NCI-H146 treated with DMSO at 0.1 percent for 48 hours (cell line): ENCODE data around the gene PTOV1.

Experiments
- DNase-seq: peaks from one replicate; lab custom pipeline; 2025; ENCODE audit not compliant: unreplicated experiment; lab: John Stamatoyannopoulos, UW

Gene PTOV1

DNA sequence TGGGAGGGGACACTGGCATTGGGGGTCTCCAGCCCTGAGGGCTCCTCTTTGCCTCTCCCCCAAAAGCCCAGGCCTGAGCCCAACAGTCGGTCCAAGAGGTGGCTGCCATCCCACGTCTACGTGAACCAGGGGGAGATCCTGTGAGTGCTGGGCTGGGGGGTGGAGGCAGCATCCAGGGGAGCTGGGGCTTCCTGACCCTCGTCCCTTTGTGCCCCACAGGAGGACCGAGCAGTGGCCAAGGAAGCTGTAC lies 6.8 kb downstream of the PTOV1 start:
- no peak for DNase-seq

DNA sequence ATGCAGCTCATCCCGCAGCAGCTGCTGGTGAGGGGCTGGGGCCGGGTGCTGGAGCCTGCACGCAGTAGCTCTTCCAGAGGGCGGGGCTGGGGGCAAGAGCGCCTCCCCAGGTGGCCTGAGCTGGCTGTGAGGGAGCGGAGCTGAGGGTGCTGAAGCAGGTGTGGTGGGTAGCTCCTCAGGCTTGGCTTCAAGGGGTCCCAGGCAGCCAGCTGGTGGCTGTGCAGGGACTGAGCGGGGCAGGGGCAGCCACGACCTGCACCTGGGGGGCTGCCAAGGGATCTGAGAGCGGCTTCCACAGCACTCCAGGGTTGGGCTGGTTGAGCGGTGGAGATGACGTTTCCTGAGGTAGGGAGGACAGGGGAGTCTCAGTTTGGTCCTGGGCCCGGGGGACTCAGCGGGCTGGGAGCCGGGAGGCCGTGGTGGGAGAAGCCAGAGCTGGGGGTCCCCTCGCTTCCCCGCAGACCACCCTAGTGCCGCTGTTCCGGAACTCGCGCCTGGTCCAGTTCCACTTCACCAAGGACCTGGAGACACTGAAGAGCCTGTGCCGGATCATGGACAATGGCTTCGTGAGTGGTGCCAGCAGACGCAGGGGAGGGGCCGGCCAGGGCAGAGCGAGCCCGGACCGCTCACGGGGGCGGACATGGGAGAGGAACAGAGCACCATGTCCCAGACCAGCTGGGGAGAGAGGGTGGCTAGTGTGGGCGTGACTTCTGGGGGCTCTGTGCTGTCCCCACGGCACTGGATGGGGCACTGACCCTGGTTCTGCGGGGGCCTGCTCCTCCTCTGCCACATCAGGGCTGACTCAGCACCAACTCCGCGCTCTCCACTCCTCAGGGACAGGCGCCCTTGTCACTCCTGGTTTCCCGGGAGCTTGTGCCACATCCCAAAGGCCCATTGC lies 7.4 kb downstream of the PTOV1 start:
- DNase-seq = no peak

DNA sequence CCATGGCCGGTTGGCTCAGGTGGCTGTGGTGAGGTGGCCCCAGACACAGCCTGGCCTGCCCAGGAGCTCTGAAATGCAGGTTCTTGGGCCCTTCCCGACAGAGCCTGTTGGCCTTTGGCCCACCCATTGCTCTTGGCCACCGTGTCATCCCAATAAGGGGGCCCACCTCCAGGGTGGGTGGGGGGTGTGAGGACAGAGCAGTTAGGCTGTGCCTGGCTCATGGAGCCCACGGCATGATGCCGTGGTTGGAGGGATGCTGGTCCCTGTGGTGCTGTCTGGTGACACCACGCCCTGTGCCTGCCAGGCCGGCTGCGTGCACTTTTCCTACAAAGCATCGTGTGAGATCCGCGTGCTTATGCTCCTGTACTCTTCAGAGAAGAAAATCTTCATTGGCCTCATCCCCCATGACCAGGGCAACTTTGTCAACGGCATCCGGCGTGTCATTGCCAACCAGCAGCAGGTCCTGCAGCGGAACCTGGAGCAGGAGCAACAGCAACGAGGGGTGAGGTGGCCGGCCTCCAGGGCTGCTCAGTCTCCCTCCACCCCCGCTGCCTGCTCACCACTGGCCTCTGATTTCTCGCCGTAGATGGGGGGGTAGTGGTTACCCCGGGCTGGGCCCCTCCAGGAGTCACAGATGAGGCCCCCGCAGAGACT lies 8.8 kb downstream of the PTOV1 start:
- DNase-seq = no peak

DNA sequence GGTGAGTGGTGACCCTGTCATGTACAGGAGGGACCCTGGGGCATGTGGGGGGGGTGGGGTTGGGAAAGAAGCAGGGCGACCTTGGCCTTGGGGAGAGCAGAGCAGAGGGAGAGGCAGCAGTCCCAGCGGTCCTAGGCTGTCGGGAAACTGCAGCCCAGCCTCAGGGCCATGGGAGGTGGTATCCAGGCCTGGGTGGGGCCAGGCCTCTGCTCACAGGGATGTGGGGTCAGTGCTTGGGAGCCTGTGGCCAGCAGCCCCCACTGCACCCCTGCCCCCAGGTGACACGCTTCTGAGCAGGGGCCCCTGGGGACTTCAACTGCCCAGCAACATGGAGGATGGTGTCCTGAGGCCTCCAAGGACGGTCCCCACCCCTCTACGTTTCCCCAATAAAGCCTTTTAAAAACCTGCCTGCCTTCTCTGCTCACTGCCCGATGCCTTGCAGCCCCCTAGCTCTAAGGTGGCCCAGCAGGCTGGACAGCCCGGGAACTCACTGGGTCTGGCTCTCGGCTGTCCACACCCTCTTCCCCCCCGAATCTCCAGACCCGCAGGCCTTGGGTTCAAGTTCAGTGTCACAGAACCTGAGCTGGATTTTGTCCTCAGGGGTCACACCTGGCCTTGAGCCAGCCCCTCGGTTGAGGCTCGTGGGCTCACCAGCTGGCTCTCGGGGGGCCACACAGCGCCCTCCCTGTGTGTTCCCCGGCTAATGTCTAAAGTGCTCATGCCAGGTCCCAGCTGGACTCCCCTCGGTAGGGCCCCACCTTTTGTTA lies 9.6 kb downstream of the PTOV1 start:
- no peak for DNase-seq

DNA sequence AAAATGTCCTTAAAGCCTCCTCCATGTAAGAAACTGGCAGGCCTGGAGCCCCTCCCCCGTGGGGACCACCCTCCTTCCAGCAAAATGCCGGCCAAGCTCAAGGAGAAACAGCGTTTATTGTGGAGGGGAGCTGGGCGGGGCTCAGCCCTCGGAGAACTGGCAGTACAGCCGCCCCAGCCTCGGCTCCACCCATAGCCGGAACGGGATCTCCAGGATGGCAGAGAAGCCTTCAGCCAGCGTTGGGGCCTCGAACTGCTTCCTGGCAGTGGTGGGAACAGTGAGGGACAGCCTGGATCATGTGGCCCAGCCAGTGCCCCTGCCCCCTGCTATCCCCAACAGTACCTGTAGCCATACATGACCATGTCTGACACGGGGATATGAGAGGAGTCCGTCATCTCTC lies 10.1 kb downstream of the PTOV1 start:
- DNase-seq = no peak

DNA sequence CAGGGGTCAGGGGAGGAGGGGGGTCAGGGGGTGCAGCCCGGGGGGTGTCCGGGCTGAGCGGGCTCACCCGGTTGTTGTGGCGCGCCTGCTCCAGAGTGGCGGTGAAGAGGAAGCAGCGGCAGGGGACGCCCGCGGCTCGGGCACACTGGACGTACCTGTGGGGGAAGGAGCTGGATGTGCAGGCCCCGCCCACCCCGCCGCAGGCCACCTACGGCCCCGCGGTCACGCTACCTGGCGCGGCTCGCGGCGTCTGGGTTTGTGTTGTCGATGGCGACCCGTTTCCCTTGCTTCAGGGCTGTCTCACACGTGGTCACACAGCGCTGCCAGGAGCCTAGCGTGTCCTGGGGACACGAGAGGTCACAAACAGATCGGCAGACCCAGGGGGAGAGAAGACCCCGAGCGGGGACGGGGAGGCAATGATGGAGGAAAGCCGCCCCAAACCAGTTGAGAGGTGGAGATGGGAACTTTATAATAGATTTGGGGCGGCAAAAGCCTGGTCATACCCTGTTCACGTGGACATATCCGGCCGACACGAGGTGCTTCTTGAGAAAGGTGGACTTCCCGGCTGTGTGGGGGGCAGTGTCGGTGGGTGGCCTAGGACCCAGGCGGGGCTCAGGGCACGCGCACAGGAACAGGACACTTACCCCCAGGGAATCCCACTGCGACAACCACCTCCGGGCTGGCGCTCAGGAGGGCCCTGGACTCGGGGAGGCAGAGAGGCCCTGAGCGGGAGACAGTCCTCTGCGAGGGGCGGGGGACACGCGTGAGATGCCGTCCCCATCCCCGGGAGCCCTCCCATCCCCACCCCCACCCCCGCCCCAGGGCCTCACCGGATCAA lies 10.8 kb downstream of the PTOV1 start:
- no peak for DNase-seq

DNA sequence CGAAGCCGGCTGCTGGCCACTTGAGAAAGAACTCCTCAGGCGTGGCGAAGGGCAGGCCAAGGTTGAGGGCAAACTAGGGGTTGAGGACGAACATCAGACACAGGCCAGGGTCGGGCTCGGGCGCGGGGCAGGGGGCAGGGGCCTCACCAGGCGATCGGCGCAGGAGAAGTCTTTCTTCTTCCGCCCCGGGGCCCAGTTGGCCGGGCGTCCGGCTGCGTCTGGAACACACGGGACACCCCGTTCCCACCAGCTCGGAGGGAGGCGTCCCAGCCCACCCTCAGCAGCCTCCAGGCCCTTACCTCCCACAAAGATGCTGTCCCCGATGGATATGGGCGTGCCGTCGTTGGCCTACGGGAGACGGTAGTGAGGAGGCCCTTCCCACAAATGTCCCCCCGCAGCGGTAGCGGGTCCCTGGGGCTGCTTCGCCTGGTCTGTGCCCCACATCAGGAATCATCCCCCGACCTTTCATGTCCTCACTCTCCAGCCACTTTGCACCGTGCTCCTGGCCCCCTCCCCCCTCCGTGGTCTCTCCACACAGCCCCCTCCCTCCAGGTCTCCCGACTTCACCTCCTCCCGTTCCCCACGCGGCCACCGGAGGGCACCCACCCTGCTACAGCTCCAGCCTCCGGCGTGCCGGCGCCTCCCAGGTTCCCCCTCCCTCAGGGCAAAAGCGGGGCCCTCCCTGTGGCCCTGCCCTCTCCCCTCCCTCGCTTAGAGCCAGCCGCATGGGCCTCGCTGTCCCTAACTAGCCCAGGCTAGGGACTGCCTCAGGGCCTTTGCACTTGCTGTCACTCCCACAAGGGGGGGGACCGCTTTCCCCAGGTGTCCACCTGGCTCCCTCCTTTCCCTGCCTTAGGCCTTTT lies 11.7 kb downstream of the PTOV1 start:
- DNase-seq = no peak

DNA sequence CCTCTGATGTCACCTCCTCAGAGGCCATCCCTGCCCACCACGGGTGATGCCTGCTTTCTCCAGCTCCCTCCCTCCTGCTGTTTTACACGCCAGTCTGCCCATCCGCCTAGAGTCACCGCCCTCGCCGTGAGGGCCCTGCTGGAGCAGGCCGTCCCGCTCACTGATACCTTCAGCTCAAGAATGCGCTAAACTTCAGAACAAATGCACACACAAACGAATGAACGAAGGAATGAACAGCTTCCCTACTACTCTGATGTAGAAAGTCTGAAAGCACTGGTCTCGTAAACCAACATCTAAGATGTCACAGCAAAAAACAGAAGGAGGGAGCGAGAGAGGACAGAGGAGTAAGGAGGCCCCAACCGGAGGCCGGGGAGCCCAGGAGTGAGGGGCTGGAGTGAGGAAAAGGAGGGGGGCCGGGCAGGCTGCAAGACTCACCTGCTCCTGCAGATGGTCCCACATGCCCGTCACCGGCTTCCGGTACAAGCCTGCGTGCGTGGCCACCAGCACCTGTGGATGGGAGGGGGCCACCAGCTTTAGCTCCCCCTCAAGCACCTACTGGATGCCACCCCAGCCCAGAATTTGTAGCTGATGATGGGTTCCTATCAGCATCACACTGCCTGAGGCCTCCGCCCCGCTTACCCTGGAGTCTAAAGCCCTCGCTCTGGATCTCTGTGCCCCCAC lies 12.4 kb downstream of the PTOV1 start:
- DNase-seq = no peak

DNA sequence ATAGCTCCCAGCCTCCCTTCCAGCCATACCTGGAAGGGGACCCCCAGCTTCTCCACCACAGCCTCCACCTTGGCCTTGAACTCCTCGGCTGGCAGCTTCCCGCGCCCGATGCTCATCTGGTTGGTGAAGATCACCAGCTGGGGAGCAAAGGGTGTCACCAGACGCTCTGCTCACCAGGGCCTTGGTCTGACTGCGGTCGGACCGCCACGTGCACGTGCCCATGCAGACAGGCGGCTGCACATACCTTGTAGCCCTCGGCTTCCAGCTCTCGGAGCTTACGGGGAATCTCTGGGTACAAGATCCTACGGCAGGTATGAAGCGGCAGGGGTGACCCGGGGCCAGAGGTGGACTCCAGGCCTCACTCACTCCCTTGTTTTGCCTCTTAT lies 13.0 kb downstream of the PTOV1 start:
- DNase-seq = no peak

DNA sequence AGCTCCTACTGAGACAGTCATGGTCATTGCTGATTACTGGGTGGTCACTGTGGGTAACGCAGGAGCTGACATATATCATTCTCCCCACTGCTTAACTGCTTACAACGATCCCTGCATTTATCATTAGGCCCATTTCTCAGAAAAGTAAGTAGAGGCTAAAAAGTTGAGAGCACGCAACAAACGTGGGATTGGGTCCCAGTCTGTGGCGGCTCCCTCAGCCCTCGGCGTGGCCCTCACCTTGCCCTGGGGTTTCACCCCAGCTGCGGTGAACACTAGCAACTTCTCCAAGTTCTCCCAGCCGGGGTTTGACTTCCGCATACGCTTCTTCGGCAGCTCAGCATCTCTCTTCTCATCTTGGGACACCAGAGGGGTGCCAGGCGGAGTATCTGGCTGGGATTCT lies 13.9 kb downstream of the PTOV1 start:
- no peak for DNase-seq

DNA sequence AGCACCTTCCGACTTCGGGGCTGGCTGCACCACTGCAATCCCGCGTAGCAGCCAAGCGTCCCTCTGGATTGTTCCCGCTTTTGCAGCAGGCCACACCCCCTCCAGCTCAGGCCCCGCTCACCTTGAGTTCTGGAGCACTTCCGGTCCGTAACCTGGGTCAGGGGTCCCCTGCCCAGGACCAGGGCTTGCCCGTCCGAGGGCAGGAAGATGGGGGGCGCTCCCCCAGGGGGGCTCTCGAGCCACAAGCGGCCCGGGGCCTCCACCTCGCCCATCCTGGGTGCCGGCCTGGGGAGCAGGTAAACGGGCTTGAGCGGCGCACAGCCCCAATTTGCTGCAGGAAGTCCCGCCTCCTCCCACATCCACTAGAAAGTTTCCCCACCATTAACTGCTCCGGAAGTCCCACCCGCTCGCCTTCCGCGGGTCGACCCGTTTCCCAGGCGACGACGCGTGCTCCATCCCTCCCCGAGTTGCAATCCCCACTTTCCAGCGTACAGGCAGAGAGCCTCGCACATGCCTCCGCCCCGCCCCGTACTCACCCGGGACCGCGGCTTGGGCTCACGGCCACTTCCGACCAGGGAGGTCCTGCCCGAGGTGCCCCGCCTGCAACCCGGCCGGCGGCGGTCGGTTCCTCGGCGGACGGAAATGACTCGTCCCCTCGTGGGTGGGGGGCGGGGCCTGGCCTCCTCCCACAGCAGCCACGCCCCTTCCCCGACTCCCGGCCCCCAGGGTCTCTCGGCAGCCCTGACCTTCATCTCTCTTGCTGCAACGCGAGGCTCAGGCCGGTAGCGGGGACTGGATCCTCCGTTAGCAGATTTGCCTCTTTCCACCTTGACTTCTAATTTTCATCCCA lies 16.2 kb downstream of the PTOV1 start, which contains the start of gene PNKP:
Gene PNKP (minus strand): TSS at position 644 of the 850 bp plus-strand sequence. CDS start 372 bp downstream, at position 272.
- peak; percentile 92 for DNase-seq

DNA sequence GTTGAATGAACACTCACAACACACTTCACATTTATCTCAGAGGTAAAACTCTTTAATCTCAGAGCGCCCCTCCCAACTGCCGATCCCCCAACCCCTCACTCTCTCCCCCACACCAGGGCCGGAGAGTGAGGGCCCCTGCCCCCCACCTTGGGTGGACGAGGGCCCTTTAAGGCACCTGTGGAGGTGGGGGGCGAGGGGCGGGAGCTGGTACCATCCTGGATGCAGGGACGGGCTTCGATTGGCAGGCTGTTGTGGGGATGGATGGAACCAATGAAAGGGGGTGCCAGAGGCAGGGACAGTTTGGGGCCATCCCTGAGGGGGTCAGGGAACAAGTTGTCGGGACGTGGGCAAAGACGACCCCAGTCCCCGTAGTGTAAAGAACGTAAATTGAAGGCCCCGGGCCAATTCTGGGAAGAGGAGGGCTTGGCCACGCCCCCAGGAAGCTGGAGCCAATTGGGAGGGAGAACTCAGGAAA lies 18.1 kb downstream of the PTOV1 start:
- DNase-seq = no peak

DNA sequence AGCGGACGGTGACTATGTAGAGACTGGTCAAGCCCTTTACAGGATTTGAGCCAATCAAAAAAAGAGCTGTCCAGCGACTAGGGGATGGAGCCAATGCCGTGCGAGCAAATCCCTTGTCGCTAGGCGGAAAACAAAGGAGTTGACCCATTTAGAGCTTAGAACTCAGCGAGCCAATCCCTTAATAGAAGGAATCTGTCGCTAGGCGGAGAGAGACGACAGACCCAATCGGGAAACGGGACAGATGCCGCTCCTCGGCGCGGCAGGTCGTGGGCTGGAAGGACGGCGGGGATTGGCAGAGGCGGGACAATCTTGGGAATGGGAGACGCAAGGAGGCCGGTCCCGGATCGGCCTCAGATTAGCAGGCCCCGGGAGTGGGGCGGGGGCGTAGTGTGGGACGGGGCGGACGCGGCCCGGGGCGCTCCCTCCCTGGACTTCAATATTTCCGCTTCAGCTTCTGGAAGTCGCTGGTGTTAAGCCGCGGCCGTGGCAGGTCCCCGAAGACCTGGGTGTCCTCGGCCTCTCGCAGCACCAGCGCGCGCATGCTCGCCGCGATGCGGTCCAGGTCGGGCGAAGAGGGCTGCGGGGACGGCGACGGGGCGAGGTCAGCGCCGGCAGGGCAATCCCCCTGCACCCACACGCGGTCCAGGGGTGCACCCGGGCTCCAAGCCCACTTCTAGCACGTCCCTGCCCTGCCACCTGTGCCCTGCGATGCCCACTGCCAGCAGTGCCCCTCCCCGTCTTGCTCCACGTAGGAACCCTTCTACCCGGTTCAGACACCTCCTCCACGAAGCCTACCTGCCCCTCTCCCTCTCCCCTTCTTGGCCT lies 18.7 kb downstream of the PTOV1 start:
- DNase-seq = peak; percentile 100

DNA sequence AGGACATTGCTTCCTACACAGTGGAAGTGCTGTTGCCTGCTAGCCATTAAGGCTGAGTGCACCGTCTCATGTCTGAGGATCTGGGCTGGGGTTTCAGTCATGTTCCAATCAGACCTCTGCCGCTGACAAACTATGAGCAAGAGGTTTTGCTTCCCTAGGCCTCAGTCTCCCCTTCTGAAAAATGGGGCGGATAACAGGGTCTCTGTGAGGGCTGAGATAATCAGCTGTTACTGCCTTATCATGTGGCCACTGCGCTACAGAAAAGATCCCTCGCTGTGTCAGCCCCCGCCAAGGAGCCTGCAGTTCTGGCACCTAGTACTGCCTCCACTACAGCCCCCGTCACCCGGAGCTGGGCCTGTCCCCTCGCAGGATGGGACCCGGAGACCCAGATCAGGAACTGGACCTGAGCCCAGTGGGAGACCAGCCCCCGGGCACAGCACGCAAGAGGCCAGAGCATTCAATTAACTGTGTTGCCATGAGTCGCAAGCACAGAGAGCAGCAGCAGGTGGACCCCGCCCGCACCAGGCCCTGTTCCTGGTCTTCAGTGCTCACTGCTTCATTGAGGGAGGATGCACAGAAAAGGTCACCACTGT lies 19.4 kb downstream of the PTOV1 start:
- DNase-seq = no peak

DNA sequence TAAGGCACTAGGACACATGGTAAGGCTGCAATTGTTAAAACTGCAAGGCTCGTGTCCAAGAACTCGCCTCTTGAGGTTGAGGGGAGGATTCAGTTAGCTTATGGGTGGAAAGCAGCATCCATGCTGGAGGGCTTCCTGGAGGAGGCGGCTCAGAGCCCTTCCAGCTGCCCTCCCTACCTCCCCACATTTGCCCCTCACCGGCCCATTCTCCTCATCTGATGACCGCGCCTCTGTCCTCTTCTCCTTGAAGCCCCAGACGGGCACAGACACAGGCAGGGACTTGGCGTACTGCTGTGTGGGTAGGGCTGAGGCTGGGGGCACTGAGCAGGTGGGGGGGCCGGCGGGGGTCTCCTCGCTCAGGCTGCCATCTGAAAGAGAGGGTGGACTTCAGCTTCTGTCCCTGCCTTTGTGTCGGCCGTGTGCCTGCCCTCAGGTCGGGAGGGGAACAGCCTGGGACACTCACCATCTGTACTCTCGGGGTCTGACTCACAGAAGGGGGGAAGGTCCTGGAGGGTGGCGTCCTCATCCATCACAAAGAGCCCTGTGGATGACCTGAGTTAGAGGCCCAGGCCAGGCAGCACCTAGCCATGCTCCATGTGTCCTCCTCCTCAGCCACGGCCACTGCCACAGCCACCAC lies 20.5 kb downstream of the PTOV1 start:
- DNase-seq = no peak

DNA sequence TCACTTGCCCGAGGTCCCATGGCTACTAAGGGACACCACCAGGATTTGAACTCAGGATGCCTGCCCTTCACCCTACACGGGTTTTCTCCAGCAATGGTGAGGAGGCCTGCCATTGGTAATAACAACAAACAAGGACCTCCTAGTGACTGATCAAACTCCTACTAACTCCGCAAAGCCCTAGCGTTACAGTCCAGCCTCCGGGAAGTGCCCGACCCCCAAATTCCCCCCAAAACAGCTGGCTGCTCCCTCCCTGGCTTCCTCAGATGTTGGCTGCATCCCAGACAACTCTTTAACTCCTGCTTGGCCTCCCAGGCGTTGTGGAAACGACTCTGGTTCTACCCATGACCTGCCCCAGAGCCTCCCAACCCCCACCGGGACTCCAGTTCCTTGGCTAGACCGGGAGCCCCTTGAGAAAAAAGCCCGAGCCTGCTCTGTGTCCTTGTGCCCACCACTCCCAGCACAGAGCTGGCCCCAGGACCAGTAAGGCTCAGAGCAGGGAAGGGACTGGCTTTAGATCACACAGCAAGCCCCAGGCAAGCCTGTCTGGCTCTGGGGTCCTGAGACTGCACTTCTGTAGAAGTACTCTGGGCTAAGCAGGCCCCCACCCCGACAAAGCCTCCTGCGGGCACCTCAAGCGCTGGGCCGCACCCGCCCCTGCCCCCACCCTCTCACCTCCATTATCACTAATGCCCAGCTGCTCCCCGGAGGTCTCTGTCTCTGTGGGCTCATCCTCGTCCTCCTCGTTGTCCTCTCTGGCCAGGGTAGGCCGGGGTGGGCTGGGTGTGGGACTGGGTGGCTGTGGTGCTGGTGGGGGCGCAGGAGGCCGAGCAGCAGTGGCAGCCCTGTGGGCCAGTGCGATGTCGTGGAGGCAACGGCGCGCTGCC lies 21.5 kb downstream of the PTOV1 start:
- no peak for DNase-seq
